VCaP (cell line): ENCODE data around the gene BRWD1.
A peak's percentile ranks its signal among the peaks of the same experiment; 100 is the strongest.

Experiments
- H3K27ac ChIP-seq: fragments of 450-650 bp; 2 replicates; pipeline ENCODE4 v1.5.1; 2017
- TF ChIP-seq, protein P1 (sequence below): fragments of 450-650 bp; conservative IDR thresholded peaks from 2 replicates; pipeline ENCODE4 v1.5.1; 2017; ENCODE audit warnings: mild to moderate bottlenecking, moderate library complexity

The BRWD1 gene

DNA sequence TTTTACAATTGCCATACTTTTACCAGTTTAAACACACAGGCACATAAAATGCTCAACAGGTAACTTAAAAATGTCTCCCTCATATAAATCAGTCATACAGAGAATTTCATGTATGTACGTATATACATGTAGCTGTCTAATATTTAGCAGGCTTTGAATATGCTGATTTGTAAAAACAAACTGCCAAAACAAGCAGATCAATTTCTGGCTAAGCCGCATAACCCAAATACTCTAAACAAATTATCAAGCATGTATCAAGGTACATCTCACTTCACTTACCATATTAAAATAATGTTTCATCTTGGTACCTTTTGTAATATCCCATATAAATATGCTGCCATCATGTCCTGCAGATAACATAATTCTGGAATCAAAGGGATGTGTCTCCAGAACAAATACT, 43.8 kb downstream of the BRWD1 start:
- no peak overlapping the region for H3K27ac ChIP-seq
- TF ChIP-seq, protein P1, sequence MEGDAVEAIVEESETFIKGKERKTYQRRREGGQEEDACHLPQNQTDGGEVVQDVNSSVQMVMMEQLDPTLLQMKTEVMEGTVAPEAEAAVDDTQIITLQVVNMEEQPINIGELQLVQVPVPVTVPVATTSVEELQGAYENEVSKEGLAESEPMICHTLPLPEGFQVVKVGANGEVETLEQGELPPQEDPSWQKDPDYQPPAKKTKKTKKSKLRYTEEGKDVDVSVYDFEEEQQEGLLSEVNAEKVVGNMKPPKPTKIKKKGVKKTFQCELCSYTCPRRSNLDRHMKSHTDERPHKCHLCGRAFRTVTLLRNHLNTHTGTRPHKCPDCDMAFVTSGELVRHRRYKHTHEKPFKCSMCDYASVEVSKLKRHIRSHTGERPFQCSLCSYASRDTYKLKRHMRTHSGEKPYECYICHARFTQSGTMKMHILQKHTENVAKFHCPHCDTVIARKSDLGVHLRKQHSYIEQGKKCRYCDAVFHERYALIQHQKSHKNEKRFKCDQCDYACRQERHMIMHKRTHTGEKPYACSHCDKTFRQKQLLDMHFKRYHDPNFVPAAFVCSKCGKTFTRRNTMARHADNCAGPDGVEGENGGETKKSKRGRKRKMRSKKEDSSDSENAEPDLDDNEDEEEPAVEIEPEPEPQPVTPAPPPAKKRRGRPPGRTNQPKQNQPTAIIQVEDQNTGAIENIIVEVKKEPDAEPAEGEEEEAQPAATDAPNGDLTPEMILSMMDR = no peak

- H3K27ac ChIP-seq = no peak overlapping the region
- TF ChIP-seq, protein P1 = no peak
Measured at GRCh38 chr21:39265603-39266002, 47.8 kb downstream of the BRWD1 start.

DNA sequence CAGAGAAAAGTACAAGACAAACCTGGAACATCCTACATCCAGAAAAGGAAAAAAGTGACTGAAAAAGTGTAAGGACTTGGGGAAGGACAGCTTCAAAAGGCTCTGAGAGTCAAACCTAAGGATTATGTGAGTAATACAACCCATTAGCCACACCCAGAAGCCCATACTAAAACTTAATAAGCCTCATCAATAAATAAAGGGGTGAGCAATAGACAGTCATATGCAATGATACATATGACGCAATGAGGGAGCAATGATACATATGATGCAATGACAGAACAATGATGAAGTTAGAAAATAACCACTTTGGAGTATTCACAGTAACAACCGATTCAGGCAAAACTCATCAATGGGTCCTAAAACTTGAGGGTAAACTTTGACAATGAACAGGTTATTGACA, 50.1 kb downstream of the BRWD1 start:
- no peak overlapping the region for H3K27ac ChIP-seq
- TF ChIP-seq, protein P1 = no peak

GRCh38 chr21:39258207-39258606, 55.2 kb downstream of the BRWD1 start:
- TF ChIP-seq, protein P1 = no peak
- H3K27ac ChIP-seq = 0 out of 2 replicates have a peak overlapping the region, but pooled peaks have one; percentile 3

GRCh38 chr21:39251326-39251725, 62.1 kb downstream of the BRWD1 start:
- TF ChIP-seq, protein P1 = no peak
- peak overlapping the region; percentile 45 for H3K27ac ChIP-seq

- TF ChIP-seq, protein P1 = no peak
Measured at GRCh38 chr21:39238275-39238674, 75.2 kb downstream of the BRWD1 start.

GRCh38 chr21:39232861-39233291, 80.6 kb downstream of the BRWD1 start:
- TF ChIP-seq, protein P1 = no peak
- H3K27ac ChIP-seq = no peak overlapping the region

More at GRCh38 chr21:39238275-39238674, 75.2 kb downstream of the BRWD1 start:
- H3K27ac ChIP-seq = no peak overlapping the region
